ENCODE data around the gene SLC35G4. TPM values are rescaled to one million over a fixed set of nuclear protein-coding genes. Genes with fewer than 3 reads are reported as not detected.

SLC35G4 gene
- total RNA-seq, 2 donors from 2014 or later = not detected

DNA sequence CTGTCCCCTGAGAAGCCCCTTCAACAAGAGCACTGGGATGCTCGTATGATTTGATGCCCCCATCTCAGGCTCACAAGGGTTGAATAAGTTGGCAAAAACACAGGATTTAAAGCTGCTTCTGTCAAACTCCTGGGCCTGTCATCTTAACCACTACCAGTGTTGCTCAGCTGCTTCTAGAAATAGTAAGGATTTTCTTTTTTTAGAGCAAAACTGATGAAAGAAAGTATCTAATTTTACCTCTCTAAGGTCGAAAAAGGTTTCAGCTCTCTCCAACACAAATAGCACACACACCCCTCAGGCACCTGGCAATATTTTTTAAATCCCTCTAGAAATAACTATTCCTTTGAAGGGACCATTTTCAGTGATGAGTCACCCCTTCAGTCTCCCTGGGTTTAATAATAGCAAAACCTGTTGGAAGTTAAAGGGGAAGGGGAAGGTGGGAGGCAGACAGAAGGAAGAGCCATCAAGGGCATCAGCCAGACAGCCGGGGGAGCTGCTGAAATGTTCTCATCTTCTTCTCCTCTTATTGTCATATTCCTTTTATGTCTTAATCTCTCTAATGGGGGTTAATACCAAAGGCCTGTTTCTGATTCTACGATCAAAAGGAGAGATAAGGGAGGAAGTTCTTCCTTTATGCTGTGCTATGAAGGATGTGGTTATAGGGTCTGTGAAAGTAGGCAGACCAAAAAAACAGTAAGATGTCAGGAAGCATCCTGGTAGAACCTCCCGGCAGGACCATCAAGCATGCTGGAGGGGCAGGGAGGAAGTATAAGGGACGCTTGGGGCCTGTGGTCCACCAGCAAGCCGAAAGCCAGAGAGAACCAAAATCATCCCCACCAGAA, 31.9 kb upstream of the SLC35G4 start:
- WGBS, 2 donors = 42 to 67% methylated on average over 7 of the region's 7 CpGs
- no peak for ATAC-seq
- intact Hi-C loops (cut with DNase I) = no loop called here
- Histone ChIP-seq H3K4me1 (no peaks in the 10 kb centered on the region), H3K4me3 (no peak overlapping the region), H3K9me3 (no peaks in the 10 kb centered on the region), H3K36me3 (replicated peaks in 1 of 2; ENCODE audit: insufficient read depth in 1 of 2, low read depth in 2 of 2) (no peaks in the 10 kb centered on the region), H3K27me3 (no peaks in the 10 kb centered on the region), H3K27ac (no peak overlapping the region)
- no peak for DNase-seq
- no peak for TF ChIP-seq POLR2A (IDR thresholded peaks at IDR 0.05)
- TF ChIP-seq, protein P1, sequence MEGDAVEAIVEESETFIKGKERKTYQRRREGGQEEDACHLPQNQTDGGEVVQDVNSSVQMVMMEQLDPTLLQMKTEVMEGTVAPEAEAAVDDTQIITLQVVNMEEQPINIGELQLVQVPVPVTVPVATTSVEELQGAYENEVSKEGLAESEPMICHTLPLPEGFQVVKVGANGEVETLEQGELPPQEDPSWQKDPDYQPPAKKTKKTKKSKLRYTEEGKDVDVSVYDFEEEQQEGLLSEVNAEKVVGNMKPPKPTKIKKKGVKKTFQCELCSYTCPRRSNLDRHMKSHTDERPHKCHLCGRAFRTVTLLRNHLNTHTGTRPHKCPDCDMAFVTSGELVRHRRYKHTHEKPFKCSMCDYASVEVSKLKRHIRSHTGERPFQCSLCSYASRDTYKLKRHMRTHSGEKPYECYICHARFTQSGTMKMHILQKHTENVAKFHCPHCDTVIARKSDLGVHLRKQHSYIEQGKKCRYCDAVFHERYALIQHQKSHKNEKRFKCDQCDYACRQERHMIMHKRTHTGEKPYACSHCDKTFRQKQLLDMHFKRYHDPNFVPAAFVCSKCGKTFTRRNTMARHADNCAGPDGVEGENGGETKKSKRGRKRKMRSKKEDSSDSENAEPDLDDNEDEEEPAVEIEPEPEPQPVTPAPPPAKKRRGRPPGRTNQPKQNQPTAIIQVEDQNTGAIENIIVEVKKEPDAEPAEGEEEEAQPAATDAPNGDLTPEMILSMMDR (IDR thresholded peaks at IDR 0.05) = no peak

DNA sequence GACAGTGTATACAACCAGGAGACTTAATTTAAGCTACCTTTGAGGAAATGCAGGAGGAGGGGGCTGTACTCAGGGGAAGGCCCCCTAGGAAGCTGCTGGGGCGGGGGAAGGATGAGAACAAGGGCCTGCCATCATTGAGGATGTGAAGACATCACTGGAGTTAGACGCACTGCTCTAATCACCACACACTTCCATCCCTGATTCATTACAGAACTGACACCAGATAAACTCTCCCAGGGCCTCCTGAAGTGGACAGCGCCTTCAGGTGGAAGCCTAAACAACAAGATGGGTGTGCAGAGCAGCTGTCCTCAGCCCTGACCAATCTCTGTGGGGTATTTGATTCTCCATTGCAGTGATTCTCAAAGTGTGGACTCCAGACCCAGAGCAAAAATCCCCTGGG, 30.6 kb upstream of the SLC35G4 start:
- 65 to 77% methylated on average over 3 of the region's 3 CpGs for WGBS, 2 donors

DNA sequence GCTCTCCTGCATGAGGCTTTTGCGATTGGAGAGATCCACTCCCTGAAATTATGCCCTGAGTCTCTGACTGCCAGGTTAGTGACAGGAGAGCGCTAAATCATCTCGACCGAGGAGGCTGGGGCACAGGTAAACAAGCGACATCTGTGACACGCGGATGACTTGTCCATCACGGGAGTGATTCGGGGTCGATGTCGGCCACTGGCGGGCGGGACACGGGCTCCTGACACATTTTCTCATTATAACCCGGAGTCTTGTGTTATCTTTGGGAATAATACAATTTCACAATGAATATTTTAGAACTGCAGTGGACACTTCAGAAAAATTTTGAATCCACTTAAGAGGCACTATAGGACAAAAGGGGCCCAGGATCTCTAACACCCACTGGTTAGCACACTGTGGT, 29.5 kb upstream of the SLC35G4 start:
- no peak overlapping the region for H3K4me3 ChIP-seq
- no peak overlapping the region for H3K27ac ChIP-seq
- no peaks in the 10 kb centered on the region for H3K36me3 ChIP-seq (replicated peaks in 1 of 2; ENCODE audit: insufficient read depth in 1 of 2, low read depth in 2 of 2)
- intact Hi-C loops (cut with DNase I) = no loop called here
- H3K9me3 ChIP-seq = no peaks in the 10 kb centered on the region
- no peaks in the 10 kb centered on the region for H3K4me1 ChIP-seq
- DNase-seq = no peak
- TF ChIP-seq POLR2A (IDR thresholded peaks at IDR 0.05) = no peak
- TF ChIP-seq, protein P1 (IDR thresholded peaks at IDR 0.05) = no peak
- ATAC-seq = no peak
- 88 to 95% methylated on average over 15 of the region's 15 CpGs for WGBS, 2 donors
- H3K27me3 ChIP-seq = no peaks in the 10 kb centered on the region

More for the DNA sequence above, 30.6 kb upstream of the SLC35G4 start:
- Histone ChIP-seq H3K9me3 (no peaks in the 10 kb centered on the region), H3K36me3 (replicated peaks in 1 of 2; ENCODE audit: insufficient read depth in 1 of 2, low read depth in 2 of 2) (no peaks in the 10 kb centered on the region), H3K27me3 (no peaks in the 10 kb centered on the region), H3K4me1 (no peaks in the 10 kb centered on the region), H3K27ac (no peak overlapping the region), H3K4me3 (no peak overlapping the region)
- DNase-seq (no peak), ATAC-seq (no peak)
- intact Hi-C loops (cut with DNase I) = no loop called here
- TF ChIP-seq, protein P1 (IDR thresholded peaks at IDR 0.05) = no peak
- no peak for TF ChIP-seq POLR2A (IDR thresholded peaks at IDR 0.05)

DNA sequence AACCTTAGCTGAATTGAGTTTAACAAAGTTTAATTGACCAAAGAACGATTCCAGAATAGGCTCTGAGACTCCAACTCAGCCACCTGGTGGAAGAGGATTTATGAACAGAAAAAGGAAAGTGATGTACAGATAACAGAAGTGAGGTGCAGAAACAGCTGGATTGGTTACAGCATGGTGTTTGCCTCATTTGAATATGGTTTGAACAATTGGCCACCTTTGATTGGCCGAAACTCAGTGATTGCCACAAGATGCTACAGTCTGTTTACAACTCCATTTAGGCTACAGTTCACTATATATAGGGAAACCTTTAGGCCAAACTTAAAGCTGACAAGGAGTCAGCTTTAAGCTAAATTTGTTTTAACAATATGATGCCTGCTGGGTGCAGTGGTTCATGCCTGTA, 28.1 kb upstream of the SLC35G4 start:
- ATAC-seq = no peak

More for the DNA sequence above, 28.1 kb upstream of the SLC35G4 start:
- no peak overlapping the region for H3K4me3 ChIP-seq
- H3K4me1 ChIP-seq = no peaks in the 10 kb centered on the region
- no peak overlapping the region for H3K27ac ChIP-seq
- DNase-seq = no peak
- TF ChIP-seq, protein P1 (IDR thresholded peaks at IDR 0.05) = no peak
- no peak for TF ChIP-seq POLR2A (IDR thresholded peaks at IDR 0.05)
- intact Hi-C loops (cut with DNase I) = no loop called here
- H3K9me3 ChIP-seq = no peaks in the 10 kb centered on the region
- no peaks in the 10 kb centered on the region for H3K36me3 ChIP-seq (replicated peaks in 1 of 2; ENCODE audit: insufficient read depth in 1 of 2, low read depth in 2 of 2)
- no peaks in the 10 kb centered on the region for H3K27me3 ChIP-seq
- 60 to 61% methylated on average over 2 of the region's 2 CpGs for WGBS, 2 donors

All from body of pancreas (tissue), 4 donors.